Measurements from ENCODE around the gene PVALB. TPM values are rescaled to one million over a fixed set of nuclear protein-coding genes. Genes with fewer than 3 reads are reported as not detected.

PVALB gene
- total RNA-seq, 3 donors from 2014 or later: 1.8 TPM; not detected in 2

GRCh38 chr22:36822581-36822980 is 5.7 kb upstream of the PVALB start:
- peaks cover 0 to 43% of the 10 kb centered on the region in 2 donors for H3K27me3 ChIP-seq

GRCh38 chr22:36819112-36819511 is 2.3 kb upstream of the PVALB start:
- H3K27me3 ChIP-seq: peaks cover 0 to 74% of the 10 kb centered on the region in 2 donors
- no peaks in the 10 kb centered on the region for H3K9me3 ChIP-seq
- intact Hi-C loops (cut with DNase I; ENCODE audit: low total_unique reads): no loop called here
- H3K36me3 ChIP-seq: no peaks in the 10 kb centered on the region
- H3K4me3 ChIP-seq: no peak overlapping the region
- no peak for DNase-seq (ENCODE audit: low spot score in 2 of 2)
- no peak overlapping the region for H3K27ac ChIP-seq
- peaks cover 4 to 9% of the 10 kb centered on the region in 2 donors for H3K4me1 ChIP-seq
- TF ChIP-seq, protein P1, sequence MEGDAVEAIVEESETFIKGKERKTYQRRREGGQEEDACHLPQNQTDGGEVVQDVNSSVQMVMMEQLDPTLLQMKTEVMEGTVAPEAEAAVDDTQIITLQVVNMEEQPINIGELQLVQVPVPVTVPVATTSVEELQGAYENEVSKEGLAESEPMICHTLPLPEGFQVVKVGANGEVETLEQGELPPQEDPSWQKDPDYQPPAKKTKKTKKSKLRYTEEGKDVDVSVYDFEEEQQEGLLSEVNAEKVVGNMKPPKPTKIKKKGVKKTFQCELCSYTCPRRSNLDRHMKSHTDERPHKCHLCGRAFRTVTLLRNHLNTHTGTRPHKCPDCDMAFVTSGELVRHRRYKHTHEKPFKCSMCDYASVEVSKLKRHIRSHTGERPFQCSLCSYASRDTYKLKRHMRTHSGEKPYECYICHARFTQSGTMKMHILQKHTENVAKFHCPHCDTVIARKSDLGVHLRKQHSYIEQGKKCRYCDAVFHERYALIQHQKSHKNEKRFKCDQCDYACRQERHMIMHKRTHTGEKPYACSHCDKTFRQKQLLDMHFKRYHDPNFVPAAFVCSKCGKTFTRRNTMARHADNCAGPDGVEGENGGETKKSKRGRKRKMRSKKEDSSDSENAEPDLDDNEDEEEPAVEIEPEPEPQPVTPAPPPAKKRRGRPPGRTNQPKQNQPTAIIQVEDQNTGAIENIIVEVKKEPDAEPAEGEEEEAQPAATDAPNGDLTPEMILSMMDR (IDR thresholded peaks at IDR 0.05): no peak
- TF ChIP-seq POLR2AphosphoS5 (IDR thresholded peaks at IDR 0.05): no peak
- TF ChIP-seq POLR2A (IDR thresholded peaks at IDR 0.05): no peak

More at GRCh38 chr22:36822581-36822980, 5.7 kb upstream of the PVALB start:
- no peak for TF ChIP-seq POLR2AphosphoS5 (IDR thresholded peaks at IDR 0.05)
- TF ChIP-seq, protein P1 (IDR thresholded peaks at IDR 0.05): no peak
- no peak for TF ChIP-seq POLR2A (IDR thresholded peaks at IDR 0.05)
- no peaks in the 10 kb centered on the region for H3K36me3 ChIP-seq
- no peaks in the 10 kb centered on the region for H3K4me1 ChIP-seq
- intact Hi-C loops (cut with DNase I; ENCODE audit: low total_unique reads): no loop called here
- H3K4me3 ChIP-seq: no peak overlapping the region
- DNase-seq (ENCODE audit: low spot score in 2 of 2): no peak
- no peaks in the 10 kb centered on the region for H3K9me3 ChIP-seq
- H3K27ac ChIP-seq: no peak overlapping the region

DNA sequence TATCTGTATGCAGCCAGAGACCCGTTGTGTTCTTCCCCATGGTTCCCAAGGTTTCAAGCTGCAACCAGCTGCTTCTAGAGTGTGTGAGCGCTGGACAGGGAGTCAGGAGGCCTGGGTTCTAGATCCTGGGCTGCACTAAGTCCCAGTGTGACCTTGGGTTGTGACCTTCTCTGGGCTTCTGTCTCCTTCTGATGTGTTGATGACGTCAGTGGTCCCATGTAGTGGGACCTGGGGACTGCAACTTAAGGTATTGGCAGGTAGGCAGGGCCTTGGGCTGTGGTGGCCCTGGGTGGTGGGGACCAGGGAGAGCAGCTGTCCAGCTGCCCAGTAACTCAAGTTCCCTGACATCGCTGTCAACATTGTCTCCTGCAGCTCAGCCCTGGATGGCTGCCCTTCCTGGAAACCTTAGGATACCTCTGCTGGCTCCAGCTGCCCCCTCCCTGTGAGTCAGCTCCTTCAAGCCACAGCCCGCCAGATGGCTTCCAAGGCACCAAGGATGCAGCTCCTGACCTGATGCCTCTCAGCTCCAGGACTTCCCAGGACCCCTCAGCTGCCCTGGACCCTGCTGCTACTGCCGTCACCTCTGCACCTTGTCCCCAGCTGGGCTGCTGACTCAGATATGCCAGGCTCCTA is 1.3 kb upstream of the PVALB start:
- Histone ChIP-seq H3K27ac (no peak overlapping the region), H3K4me1 (peaks cover 4 to 9% of the 10 kb centered on the region in 2 donors), H3K36me3 (no peaks in the 10 kb centered on the region), H3K9me3 (no peaks in the 10 kb centered on the region), H3K4me3 (no peak overlapping the region), H3K27me3 (peaks cover 0 to 69% of the 10 kb centered on the region in 2 donors)
- DNase-seq (ENCODE audit: low spot score in 2 of 2): no peak
- TF ChIP-seq POLR2A (IDR thresholded peaks at IDR 0.05) (no peak), POLR2AphosphoS5 (IDR thresholded peaks at IDR 0.05) (no peak)
- TF ChIP-seq, protein P1 (IDR thresholded peaks at IDR 0.05): no peak
- intact Hi-C loops (cut with DNase I; ENCODE audit: low total_unique reads): no loop called here

GRCh38 chr22:36817525-36817848 is 652 bp upstream of the PVALB start:
- Histone ChIP-seq H3K4me1 (peaks cover 4 to 9% of the 10 kb centered on the region in 2 donors), H3K36me3 (no peaks in the 10 kb centered on the region), H3K4me3 (no peak overlapping the region), H3K27me3 (peaks cover 0 to 66% of the 10 kb centered on the region in 2 donors), H3K9me3 (no peaks in the 10 kb centered on the region), H3K27ac (no peak overlapping the region)
- intact Hi-C loops (cut with DNase I; ENCODE audit: low total_unique reads): no loop called here
- TF ChIP-seq, protein P1 (IDR thresholded peaks at IDR 0.05): no peak
- TF ChIP-seq POLR2A (IDR thresholded peaks at IDR 0.05): no peak
- TF ChIP-seq POLR2AphosphoS5 (IDR thresholded peaks at IDR 0.05): no peak
- no peak for DNase-seq (ENCODE audit: low spot score in 2 of 2)

GRCh38 chr22:36816339-36816635 is 548 bp downstream of the PVALB start:
- Histone ChIP-seq H3K4me1 (peaks cover 4 to 9% of the 10 kb centered on the region in 2 donors), H3K27ac (no peak overlapping the region), H3K9me3 (no peaks in the 10 kb centered on the region), H3K4me3 (peak overlapping the region in 2 of 3 donors; percentile 36 to 57), H3K36me3 (no peaks in the 10 kb centered on the region), H3K27me3 (peaks cover 0 to 66% of the 10 kb centered on the region in 2 donors)
- intact Hi-C loops (cut with DNase I; ENCODE audit: low total_unique reads): no loop called here
- DNase-seq (ENCODE audit: low spot score in 2 of 2): no peak
- no peak for TF ChIP-seq POLR2AphosphoS5 (IDR thresholded peaks at IDR 0.05)
- TF ChIP-seq, protein P1 (IDR thresholded peaks at IDR 0.05): no peak
- TF ChIP-seq POLR2A (IDR thresholded peaks at IDR 0.05): no peak
